ENCODE measurements around the gene DCAF5.

Gene DCAF5

GRCh38 chr14:69149461-69150244 lies 3.3 kb downstream of the DCAF5 start:
- DNase-seq (ENCODE audit: low spot score), result no peak

GRCh38 chr14:69142101-69142500 lies 10.8 kb downstream of the DCAF5 start:
- no peak for DNase-seq (ENCODE audit: low spot score)

DNA sequence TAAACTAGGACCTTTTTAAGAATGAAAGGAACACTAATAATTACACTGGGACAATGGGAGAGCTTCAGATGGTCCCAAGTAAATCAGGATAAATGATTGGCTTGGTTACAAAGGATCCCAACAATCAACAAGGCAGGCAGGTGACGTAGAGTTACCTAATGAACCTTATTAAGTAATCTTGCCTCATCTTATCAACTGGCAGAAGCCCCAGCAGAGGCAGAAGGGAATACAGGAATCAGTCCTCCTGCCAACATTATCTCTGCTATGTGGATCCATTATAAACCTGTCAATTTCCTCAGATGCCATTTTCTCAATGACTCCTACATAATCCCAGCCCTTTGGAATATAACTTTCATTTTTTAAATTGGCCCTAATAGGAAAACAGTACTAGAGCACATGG lies 11.4 kb downstream of the DCAF5 start:
- no peak for DNase-seq (ENCODE audit: low spot score)

GRCh38 chr14:69139743-69140142 lies 13.2 kb downstream of the DCAF5 start:
- DNase-seq (ENCODE audit: low spot score), result no peak

DNA sequence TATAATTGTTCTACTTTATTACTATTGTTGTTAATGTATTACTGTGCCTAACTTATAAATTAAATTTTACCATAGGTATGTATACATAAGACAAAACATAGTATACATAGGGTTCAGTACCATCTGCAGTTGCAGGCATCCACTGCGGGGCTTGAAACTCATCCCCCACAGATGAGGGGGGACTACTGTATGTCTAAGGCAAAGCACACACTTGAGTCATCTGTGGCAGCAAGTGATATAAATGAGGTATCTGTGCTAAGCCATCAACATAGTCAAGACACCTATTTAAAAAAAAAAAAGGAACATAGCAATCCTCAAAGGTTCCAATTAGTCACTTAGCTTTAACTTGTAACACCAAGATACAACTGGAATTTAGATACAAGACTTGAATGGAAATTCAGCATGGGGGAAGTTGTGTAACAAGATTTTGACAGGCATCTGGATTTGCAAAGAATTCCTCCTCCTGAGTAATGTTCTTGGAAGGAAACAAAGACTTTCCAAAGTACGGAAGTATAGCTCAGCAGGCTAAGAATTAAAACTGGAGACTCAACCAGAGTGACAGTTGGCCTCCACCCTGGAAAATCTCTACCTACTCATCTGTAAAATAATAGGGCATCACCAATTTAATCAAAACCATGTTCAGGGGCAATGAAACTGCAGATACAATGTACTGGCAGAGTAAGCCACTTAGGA lies 14.9 kb downstream of the DCAF5 start:
- DNase-seq (ENCODE audit: low spot score), result peak; percentile 69

DNA sequence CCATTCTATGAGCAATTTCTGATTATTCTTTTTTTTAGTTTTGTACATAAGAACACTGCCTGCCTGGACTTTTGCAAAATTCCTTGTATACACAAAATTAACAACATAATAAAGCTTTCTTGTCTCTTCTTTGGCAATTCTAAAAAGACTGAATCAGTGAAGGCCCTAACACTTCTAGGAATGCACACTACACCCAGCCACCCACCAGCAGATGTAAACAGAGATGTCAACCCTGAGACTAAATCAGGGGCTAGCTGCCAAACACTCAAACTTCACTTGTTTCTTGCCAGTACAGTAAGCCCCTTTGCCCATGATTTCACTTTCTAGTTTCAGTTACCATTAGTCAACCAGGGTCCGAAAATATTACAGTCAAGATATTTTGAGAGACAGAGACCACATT lies 15.5 kb downstream of the DCAF5 start:
- DNase-seq (ENCODE audit: low spot score), result no peak

DNA sequence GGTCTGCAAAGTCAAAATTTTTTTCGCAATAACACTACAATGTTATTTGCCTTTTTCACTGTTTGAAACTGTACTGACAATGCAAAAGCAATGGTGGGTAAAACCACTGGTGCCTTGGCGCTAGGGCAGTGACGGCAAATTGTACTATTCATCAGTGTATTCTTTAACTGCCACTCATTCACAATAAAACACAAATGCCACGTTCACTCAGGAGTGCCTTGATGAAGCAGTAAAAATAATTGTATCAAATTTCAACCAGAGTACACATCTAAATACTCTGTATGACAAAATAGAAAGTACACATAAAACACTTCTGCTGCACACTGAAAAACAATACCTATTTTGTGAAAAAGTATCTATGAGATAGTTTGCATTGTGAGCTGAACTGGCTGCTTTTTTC lies 17.8 kb downstream of the DCAF5 start:
- no peak for DNase-seq (ENCODE audit: low spot score)

DNA sequence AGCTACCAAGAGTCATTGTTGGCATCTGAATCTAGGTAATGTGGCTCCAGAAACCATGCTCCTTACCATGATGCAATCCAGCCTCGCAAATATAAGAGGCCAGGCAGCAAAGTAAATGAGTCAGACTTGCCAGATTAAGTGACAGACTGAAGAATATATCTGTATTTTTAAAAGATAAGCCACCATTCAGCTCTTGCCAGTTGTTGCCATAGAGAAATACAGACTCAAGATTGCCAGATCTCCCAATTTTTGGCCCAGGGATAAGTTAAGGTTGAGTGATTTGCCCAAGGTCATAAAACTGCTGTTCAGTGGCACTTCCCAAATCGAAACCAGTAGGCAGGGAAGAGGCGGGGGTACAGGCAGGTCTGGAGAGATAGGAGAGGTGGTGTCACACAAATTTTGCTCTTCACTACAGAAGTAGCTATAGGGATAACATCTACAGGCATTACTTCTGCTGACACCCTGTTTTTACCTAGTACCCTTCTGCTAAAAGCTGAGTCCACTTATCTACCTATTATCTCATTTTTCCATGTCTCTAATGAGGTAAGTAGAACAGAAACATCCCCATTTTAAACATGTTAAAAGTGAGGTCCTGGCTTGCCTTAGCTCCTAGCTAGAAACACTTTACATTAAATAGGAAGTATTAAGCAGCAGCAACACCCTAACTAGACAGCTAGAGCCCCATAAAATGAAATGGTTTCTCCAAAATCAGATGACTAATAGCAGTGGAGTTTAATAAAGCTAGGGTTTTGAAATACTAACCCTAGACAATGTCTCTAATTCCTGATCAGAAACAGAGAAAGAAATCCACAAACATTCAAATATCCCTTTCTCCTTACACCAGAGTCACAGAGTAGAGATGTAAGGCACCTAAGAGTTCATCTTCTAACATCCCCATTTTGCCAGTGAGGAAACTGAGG lies 19.5 kb downstream of the DCAF5 start:
- peak; percentile 47 for DNase-seq (ENCODE audit: low spot score)

DNA sequence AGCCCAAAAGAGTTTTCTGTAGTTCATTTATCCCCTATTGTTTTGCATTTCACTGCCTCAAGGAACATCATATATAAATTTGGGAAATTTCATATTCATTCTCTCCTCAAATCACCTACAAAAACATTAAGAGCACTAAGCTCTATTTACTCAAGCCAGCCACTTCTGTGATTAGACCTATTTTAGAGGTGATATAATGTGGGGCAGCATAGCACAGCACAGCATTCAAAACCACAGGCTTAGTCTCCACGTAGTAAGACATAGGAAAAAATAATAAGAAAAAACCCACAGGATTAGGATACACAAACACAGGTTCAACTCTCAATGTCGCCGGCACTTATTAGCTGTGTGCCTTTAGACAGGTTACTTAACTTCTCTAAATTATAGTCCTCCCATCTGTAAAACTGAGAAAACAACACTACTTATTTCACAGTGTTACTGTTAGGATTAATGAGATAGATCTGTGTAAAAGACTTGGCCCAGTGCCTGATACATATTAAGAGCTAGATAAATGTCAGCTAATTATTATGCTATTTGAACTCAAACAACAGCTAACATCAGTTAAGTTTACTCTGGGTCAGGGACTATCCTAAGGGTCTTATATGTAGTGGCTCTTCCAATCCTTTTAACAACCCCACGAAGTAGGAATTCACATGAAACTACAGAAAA lies 20.3 kb downstream of the DCAF5 start:
- no peak for DNase-seq (ENCODE audit: low spot score)

- DNase-seq (ENCODE audit: low spot score), result no peak
These were observed 21.7 kb downstream of the DCAF5 start for GRCh38 chr14:69131176-69131575.

DNA sequence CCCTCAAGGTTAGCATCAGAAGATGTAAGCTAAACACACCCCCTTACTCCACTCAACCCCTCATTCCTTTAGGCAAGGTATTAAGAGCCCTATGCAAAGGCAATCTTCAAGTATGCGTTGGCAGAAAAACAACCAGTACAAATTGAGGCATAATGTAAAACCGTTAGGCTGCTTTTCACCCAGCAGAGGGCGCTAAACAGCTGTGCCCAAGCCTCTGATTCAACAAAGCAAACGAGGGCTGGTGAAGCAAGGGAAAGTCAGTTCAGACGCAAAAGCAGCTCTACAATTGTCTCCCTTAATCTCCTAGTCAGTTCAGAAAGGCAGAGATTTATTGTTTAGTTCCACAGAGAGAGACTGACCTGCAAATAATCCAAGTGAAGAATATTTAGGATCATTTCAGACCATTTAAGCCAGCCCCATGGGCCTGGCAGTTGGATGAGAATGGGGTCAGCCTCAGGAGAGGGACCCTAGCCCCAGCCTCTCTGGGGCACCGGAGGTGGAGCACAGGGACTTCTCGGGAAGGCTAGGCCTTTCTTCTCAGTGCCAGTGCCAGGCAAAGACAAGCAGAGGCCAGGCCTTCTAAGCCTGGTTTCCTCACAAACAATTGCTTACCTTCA lies 23.5 kb downstream of the DCAF5 start:
- peak; percentile 85 for DNase-seq (ENCODE audit: low spot score)

GRCh38 chr14:69118305-69118704 lies 34.6 kb downstream of the DCAF5 start:
- no peak for DNase-seq (ENCODE audit: low spot score)

GRCh38 chr14:69117020-69117767 lies 35.7 kb downstream of the DCAF5 start:
- DNase-seq (ENCODE audit: low spot score), result no peak

DNA sequence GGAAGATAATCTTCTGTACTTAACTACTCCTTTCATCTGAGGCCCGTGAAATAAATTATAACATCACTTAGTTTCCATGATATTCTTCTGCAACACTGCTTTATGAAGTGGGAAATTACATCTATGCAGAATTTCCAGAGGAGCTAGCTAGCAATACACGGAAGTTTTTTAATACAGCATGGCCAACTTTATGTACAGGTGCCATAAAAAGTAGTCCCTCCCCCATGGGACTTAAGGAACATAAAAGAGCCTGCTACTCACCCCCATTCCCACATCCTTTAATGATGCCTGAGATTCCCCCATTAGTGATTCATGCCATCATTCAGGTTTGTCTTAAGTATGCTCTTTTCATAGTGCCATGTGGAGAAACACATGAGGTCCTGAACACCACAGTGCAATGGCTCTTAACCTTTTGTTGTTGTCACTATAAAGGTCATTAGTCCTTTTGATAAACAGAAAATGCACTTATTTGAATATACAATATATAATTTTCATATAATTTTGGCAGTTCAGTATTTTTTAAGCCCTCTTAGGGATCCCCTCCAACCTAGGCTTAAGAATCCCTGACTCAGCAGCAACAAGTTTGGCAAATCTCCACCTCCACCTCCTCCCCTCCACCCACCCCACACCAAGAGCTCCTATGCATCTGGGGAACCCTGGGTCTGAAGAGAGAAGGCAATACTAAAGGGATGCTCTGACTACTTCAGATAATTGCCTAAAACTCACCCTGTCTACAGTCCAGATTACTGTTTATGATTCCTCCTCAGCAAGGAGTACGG lies 37.3 kb downstream of the DCAF5 start:
- DNase-seq (ENCODE audit: low spot score), result no peak

DNA sequence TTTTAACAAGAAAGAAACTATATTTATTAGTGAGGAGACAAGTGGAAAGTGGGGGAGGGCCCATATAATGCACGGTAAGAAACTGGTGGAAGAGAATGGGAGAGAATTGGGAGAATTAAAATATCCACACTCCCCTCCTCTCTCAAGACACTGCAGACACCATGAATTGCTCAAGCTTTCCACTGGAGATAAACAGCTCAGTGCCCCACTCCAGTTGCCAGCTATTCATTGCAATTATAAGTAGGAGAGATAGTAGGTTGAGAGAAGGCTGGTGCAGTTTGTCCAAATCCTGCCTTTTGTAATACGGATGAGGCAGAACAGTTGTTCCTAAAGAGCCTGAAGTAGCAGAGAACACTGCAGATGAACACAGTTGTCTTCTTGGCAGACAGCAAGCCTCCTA lies 38.2 kb downstream of the DCAF5 start:
- DNase-seq (ENCODE audit: low spot score), result no peak

GRCh38 chr14:69108358-69108757 lies 44.6 kb downstream of the DCAF5 start:
- no peak for DNase-seq (ENCODE audit: low spot score)

GRCh38 chr14:69107407-69108003 lies 45.4 kb downstream of the DCAF5 start:
- DNase-seq (ENCODE audit: low spot score), result peak; percentile 71

DNA sequence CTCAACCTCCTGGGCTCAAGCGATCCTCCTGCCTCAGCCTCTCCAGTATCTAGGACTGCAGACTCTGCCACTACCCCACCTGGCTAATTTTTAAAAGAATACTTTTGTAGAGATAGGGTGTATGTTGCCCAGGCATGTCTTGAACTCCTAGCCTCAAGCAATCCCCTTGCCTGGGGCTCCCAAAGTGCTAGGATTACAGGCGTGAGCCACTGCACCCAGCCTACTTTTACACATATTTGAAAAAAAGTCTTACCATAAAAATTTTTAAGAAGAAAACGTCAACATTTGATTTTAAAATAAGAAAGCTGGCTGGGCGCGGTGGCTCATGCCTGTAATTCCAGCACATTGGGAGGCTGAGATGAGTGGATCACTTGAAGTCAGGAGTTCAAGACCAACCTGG lies 46.5 kb downstream of the DCAF5 start:
- no peak for DNase-seq (ENCODE audit: low spot score)

DNA sequence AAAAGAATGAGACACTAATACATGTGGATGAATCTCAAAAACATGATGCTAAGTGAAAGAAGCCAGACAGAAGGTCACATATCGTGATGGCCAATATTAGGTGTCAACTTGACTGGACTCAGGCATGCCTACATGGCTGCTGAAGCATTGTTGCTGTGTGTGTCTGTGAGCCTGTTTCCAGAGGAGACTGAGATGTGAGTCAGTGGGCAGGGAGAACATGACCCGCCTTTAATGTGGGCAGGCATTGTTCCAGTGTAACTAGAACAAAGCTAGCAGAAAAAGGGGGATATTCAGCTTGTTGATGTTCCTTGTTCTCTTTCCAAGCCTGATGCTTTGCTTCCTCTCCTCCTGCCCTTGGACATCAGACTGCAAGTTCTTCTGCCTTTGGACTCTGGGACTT lies 47.6 kb downstream of the DCAF5 start:
- peak; percentile 52 for DNase-seq (ENCODE audit: low spot score)

All from AG08395 (cell line).